IMR-90 (cell line): ENCODE data around the gene STAT4. TPM values are rescaled to one million over a fixed set of nuclear protein-coding genes. Genes with fewer than 3 reads are reported as not detected.

Experiments
- ATAC-seq: fragments of 200-7000 bp; cut with Tn5 transposase; 2 replicates; pipeline ENCODE4 v1.9.1; 2020; ENCODE audit warnings: low read depth, mild to moderate bottlenecking, moderate library complexity
- BruUV-seq: library from RNA; stranded (reverse); fragments of 400-500 nt; replicated peaks from 2 replicates; lab custom pipeline; 2021; lab: Mats Ljungman, UMichigan
- CTCF ChIA-PET: fragments of 300-600 bp; formaldehyde crosslinking; extraction: SDS; loops from one replicate; lab custom pipeline; 2021; ENCODE audit warnings: antibody characterized with exemption; lab: Yijun Ruan, JAX
- POLR2A ChIA-PET: fragments of 300-600 bp; sonication (Branson Sonifier 250); formaldehyde crosslinking; loops from one replicate; lab custom pipeline; 2022; ENCODE audit warnings: antibody characterized with exemption; ENCODE audit not compliant: unreplicated experiment; lab: Charles Lee
- DNase-seq: peaks from one replicate; pipeline ENCODE4 v3.0.0; 2013
- H2AFZ ChIP-seq: replicated peaks from 2 replicates; pipeline ENCODE3; 2013; ENCODE audit warnings: low read length, mild to moderate bottlenecking; ENCODE audit not compliant: poor library complexity
- H2AK5ac ChIP-seq: 2 replicates; pipeline ENCODE4 v1.6.1; 2013; ENCODE audit warnings: low read depth, low read length, inconsistent platforms
- H2AK9ac ChIP-seq: replicated peaks from 2 replicates; pipeline ENCODE3; 2013; ENCODE audit warnings: mild to moderate bottlenecking, low read depth, low read length, moderate library complexity; ENCODE audit not compliant: poor library complexity
- H2BK120ac ChIP-seq: 2 replicates; pipeline ENCODE4 v1.6.1; 2013; ENCODE audit warnings: low read depth, low read length, inconsistent platforms
- H2BK15ac ChIP-seq: 3 replicates; pipeline ENCODE4 v1.6.1; 2013; ENCODE audit warnings: low read depth, low read length, inconsistent platforms
- H2BK20ac ChIP-seq: 2 replicates; pipeline ENCODE4 v1.6.1; 2013; ENCODE audit warnings: low read depth, mild to moderate bottlenecking, inconsistent platforms, low read length, moderate library complexity
- H2BK5ac ChIP-seq: 2 replicates; pipeline ENCODE4 v1.6.1; 2013; ENCODE audit warnings: mild to moderate bottlenecking, low read depth, low read length, inconsistent platforms; ENCODE audit not compliant: poor library complexity, severe bottlenecking
- H3K14ac ChIP-seq: replicated peaks from 2 replicates; pipeline ENCODE4 v1.6.1; 2013; ENCODE audit warnings: low read depth, low read length, inconsistent platforms
- H3K18ac ChIP-seq: 2 replicates; pipeline ENCODE4 v1.6.1; 2013; ENCODE audit warnings: low read depth, low read length, control low read depth
- H3K23ac ChIP-seq: 2 replicates; pipeline ENCODE4 v1.6.1; 2013; ENCODE audit warnings: low read depth, low read length, inconsistent platforms
- H3K27ac ChIP-seq: 2 replicates; pipeline ENCODE4 v1.5.1; 2013; ENCODE audit warnings: mild to moderate bottlenecking, control low read depth, low read length; ENCODE audit not compliant: insufficient read depth
- H3K27me3 ChIP-seq: 2 replicates; pipeline ENCODE4 v1.6.1; 2013; ENCODE audit warnings: low read length; ENCODE audit not compliant: control insufficient read depth, insufficient read depth
- H3K36me3 ChIP-seq: 2 replicates; pipeline ENCODE4 v1.6.1; 2013; ENCODE audit warnings: low read length, mixed read lengths; ENCODE audit not compliant: control insufficient read depth, insufficient read depth
- H3K4ac ChIP-seq: 2 replicates; pipeline ENCODE4 v1.6.1; 2013; ENCODE audit warnings: low read depth, low read length, inconsistent platforms
- H3K4me1 ChIP-seq: 2 replicates; pipeline ENCODE4 v1.6.1; 2013; ENCODE audit warnings: low read length, mixed read lengths; ENCODE audit not compliant: control insufficient read depth, insufficient read depth
- H3K4me2 ChIP-seq: 2 replicates; pipeline ENCODE4 v1.6.1; 2013; ENCODE audit warnings: low read depth, mild to moderate bottlenecking, control low read depth, low read length, moderate library complexity
- H3K4me3 ChIP-seq: 2 replicates; pipeline ENCODE4 v1.5.1; 2013; ENCODE audit warnings: low read depth, mild to moderate bottlenecking, control low read depth, low read length, moderate library complexity; ENCODE audit not compliant: insufficient read depth
- H3K56ac ChIP-seq: 2 replicates; pipeline ENCODE4 v1.6.1; 2013; ENCODE audit warnings: low read length, inconsistent platforms; ENCODE audit not compliant: insufficient read depth; ENCODE audit errors: extremely low read depth
- H3K79me1 ChIP-seq, 2 experiments: 2 replicates each; pipeline ENCODE4 v1.6.1; 2013; ENCODE audit warnings: low read length in 2 of 2, inconsistent platforms in 1 of 2, low read depth in 1 of 2
- H3K9ac ChIP-seq: 2 replicates; pipeline ENCODE4 v1.6.1; 2013; ENCODE audit warnings: low read depth, low read length, control low read depth
- H3K9me1 ChIP-seq: 2 replicates; pipeline ENCODE4 v1.6.1; 2013; ENCODE audit warnings: low read length, inconsistent platforms; ENCODE audit not compliant: insufficient read depth
- H3K9me3 ChIP-seq: 2 replicates; pipeline ENCODE4 v1.6.1; 2013; ENCODE audit warnings: low read length; ENCODE audit not compliant: control insufficient read depth, insufficient read depth
- H4K20me1 ChIP-seq: 2 replicates; pipeline ENCODE4 v1.6.1; 2013; ENCODE audit warnings: low read length, inconsistent platforms; ENCODE audit not compliant: insufficient read depth
- H4K5ac ChIP-seq: 2 replicates; pipeline ENCODE4 v1.6.1; 2013; ENCODE audit warnings: mild to moderate bottlenecking, low read depth, low read length, control low read depth
- H4K8ac ChIP-seq, 2 experiments: 2 replicates each; pipeline ENCODE4 v1.6.1; 2013; ENCODE audit warnings: low read depth in 2 of 2, low read length in 2 of 2, control low read depth in 1 of 2, inconsistent platforms in 1 of 2
- H4K91ac ChIP-seq: 2 replicates; pipeline ENCODE4 v1.6.1; 2013; ENCODE audit warnings: low read depth, low read length, inconsistent platforms; ENCODE audit not compliant: insufficient read depth
- BHLHE40 ChIP-seq: fragments of 150-350 bp; IDR thresholded peaks from 2 replicates; pipeline ENCODE4 v1.6.1; 2016; ENCODE audit warnings: mild to moderate bottlenecking, low read depth, low read length
- CEBPB ChIP-seq: IDR thresholded peaks from 2 replicates; pipeline ENCODE4 v1.6.1; 2012; ENCODE audit warnings: low read depth, low read length, improper control_type of control experiment
- CHD1 ChIP-seq: IDR thresholded peaks from 2 replicates; pipeline ENCODE4 v1.6.1; 2012; ENCODE audit warnings: low read depth, low read length, improper control_type of control experiment
- CTCF ChIP-seq: conservative IDR thresholded peaks from 2 replicates; pipeline ENCODE4 v1.5.1; 2012; ENCODE audit warnings: mild to moderate bottlenecking, low read depth, low read length, improper control_type of control experiment
- ELK1 ChIP-seq: fragments of 150-350 bp; IDR thresholded peaks from 2 replicates; pipeline ENCODE4 v1.6.1; 2016; ENCODE audit warnings: low read depth, mild to moderate bottlenecking, low read length, moderate library complexity, borderline replicate concordance
- FOS ChIP-seq: fragments of 150-350 bp; IDR thresholded peaks from 2 replicates; pipeline ENCODE4 v1.6.1; 2016; ENCODE audit warnings: low read depth, low read length
- MAFK ChIP-seq: IDR thresholded peaks from 2 replicates; pipeline ENCODE4 v1.6.1; 2012; ENCODE audit warnings: low read depth, low read length, improper control_type of control experiment
- MAZ ChIP-seq: IDR thresholded peaks from 2 replicates; pipeline ENCODE4 v1.6.1; 2012; ENCODE audit warnings: low read depth, mild to moderate bottlenecking, low read length, improper control_type of control experiment, moderate library complexity, borderline replicate concordance
- MXI1 ChIP-seq: IDR thresholded peaks from 2 replicates; pipeline ENCODE4 v1.6.1; 2012; ENCODE audit warnings: low read depth, mild to moderate bottlenecking, low read length, moderate library complexity, borderline replicate concordance
- NFE2L2 ChIP-seq: fragments of 150-350 bp; IDR thresholded peaks from 2 replicates; pipeline ENCODE4 v1.6.1; 2016; ENCODE audit warnings: low read depth, mild to moderate bottlenecking, low read length
- POLR2A ChIP-seq: IDR thresholded peaks from 2 replicates; pipeline ENCODE4 v1.6.1; 2012; ENCODE audit warnings: mild to moderate bottlenecking, low read depth, low read length
- RAD21 ChIP-seq: IDR thresholded peaks from 2 replicates; pipeline ENCODE4 v1.6.1; 2012; ENCODE audit warnings: low read length, improper control_type of control experiment
- RCOR1 ChIP-seq: IDR thresholded peaks from 2 replicates; pipeline ENCODE4 v1.6.1; 2012; ENCODE audit warnings: mild to moderate bottlenecking, low read length, improper control_type of control experiment; ENCODE audit not compliant: insufficient replicate concordance
- RFX5 ChIP-seq: IDR thresholded peaks from 2 replicates; pipeline ENCODE4 v1.8.0; 2012; ENCODE audit warnings: low read depth, mild to moderate bottlenecking, low read length, moderate library complexity
- SMC3 ChIP-seq: fragments of 150-350 bp; IDR thresholded peaks from 2 replicates; pipeline ENCODE4 v1.6.1; 2016; ENCODE audit warnings: low read depth, mild to moderate bottlenecking, antibody characterized with exemption, low read length, moderate library complexity
- WGBS, 2 experiments: methylation state at CpG; one replicate each; pipeline versions ENCODE4 v1.1.5 to v1.1.7; 2013; ENCODE audit warnings: missing lambda C conversion rate in 2 of 2; ENCODE audit not compliant: insufficient read length in 1 of 2; ENCODE audit errors: extremely low coverage in 2 of 2; 5-methylcytosine and 5-hydroxymethylcytosine counted together
- dilution Hi-C: fragments of 300-500 bp; cut with HindIII; formaldehyde crosslinking; loops from one replicate; pipeline ENCODE4 v1.14.3; 2018; ENCODE audit warnings: low sequenced_read_pairs; ENCODE audit not compliant: unreplicated experiment
- in situ Hi-C: fragments of 300-500 bp; cut with MboI; formaldehyde crosslinking; loops from 3 replicates; pipeline ENCODE4 v1.14.3; 2019; ENCODE audit warnings: low sequenced_read_pairs, inconsistent platforms, mixed read lengths
- intact Hi-C: fragments of 100-400 bp; cut with micrococcal nuclease; formaldehyde crosslinking; loops from 2 replicates; pipeline ENCODE4 v1.10.0; 2022
- polyA plus RNA-seq, 3 experiments: library from polyadenylated mRNA; depleted of rRNA; stranded (reverse); fragments of >200 nt; gene quantifications; 2 replicates each; pipeline ENCODE4 v1.2.3, GENCODE V29; 2012; ENCODE audit warnings: low replicate concordance in 1 of 3
- total RNA-seq: library from RNA; depleted of rRNA; stranded (reverse); fragments of >200 nt; gene quantifications from 2 replicates; pipeline ENCODE4 v1.2.3, GENCODE V29; 2012
- TF ChIP-seq, protein P1 (sequence below): fragments of 150-350 bp; IDR thresholded peaks from 2 replicates; pipeline ENCODE4 v1.6.1; 2017; ENCODE audit warnings: mild to moderate bottlenecking, antibody characterized with exemption, low read length, low read depth

The STAT4 gene
- total and polyA plus RNA-seq, 2 of the 4 experiments (the other 2 are of a cell fraction) = 0.36 to 0.48 TPM

- 0 out of 2 replicates have a peak overlapping the region, but pooled peaks have one; percentile 8 for H3K23ac ChIP-seq
- CTCF ChIA-PET = no interaction called here
- intact Hi-C loops = no loop called here
- dilution Hi-C loops = no loop called here
- H2AK9ac ChIP-seq = peak overlapping the region; percentile 43
- peak overlapping the region; percentile 88 for H3K4ac ChIP-seq
- H3K9ac ChIP-seq = no peak overlapping the region
- WGBS, 2 experiments = 71% methylated on average over 1 of the region's 3 CpGs; no CpG with 5 or more reads in 1 of the 2 experiments
- H4K5ac ChIP-seq = peak overlapping the region; percentile 37
- H3K9me1 ChIP-seq = peaks cover 6% of the 10 kb centered on the region
- peak overlapping the region; percentile 82 for H2BK5ac ChIP-seq
- peak overlapping the region; percentile 61 for H3K14ac ChIP-seq
- H2AFZ ChIP-seq = peak overlapping the region; percentile 58
- no peak overlapping the region for H3K4me3 ChIP-seq
- H3K36me3 ChIP-seq = no peaks in the 10 kb centered on the region
- H3K27ac ChIP-seq = peak overlapping the region; percentile 52; the same call in 1 of the 2 replicates
- peak overlapping the region; percentile 84 for H2BK20ac ChIP-seq
- peak overlapping the region; percentile 85; the same call in 2 of the 3 replicates for H2BK15ac ChIP-seq
- no peaks in the 10 kb centered on the region for H4K20me1 ChIP-seq
- peak overlapping the region; percentile 94 for H2BK120ac ChIP-seq
- H3K4me1 ChIP-seq = peaks cover 18% of the 10 kb centered on the region
- H2AK5ac ChIP-seq = peak overlapping the region; percentile 90
- H3K56ac ChIP-seq = peak overlapping the region; percentile 4; the same call in 1 of the 2 replicates
- H4K8ac ChIP-seq = peak overlapping the region; percentile 81 to 83; a peak in 3 of 4 replicates
- no peaks in the 10 kb centered on the region; a peak in 1 of 4 replicates for H3K79me1 ChIP-seq
- in situ Hi-C loops = no loop called here
- no peak for TF ChIP-seq CTCF
- TF ChIP-seq, protein P1, sequence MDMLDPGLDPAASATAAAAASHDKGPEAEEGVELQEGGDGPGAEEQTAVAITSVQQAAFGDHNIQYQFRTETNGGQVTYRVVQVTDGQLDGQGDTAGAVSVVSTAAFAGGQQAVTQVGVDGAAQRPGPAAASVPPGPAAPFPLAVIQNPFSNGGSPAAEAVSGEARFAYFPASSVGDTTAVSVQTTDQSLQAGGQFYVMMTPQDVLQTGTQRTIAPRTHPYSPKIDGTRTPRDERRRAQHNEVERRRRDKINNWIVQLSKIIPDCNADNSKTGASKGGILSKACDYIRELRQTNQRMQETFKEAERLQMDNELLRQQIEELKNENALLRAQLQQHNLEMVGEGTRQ = no peak
- TF ChIP-seq RFX5 = no peak
- no peak for TF ChIP-seq FOS
- TF ChIP-seq POLR2A = no peak
- no peak for TF ChIP-seq MAZ
- TF ChIP-seq BHLHE40 = no peak
- TF ChIP-seq SMC3 = no peak
- TF ChIP-seq RCOR1 = no peak
- TF ChIP-seq NFE2L2 = no peak
- TF ChIP-seq CEBPB = no peak
- TF ChIP-seq RAD21 = no peak
- TF ChIP-seq CHD1 = no peak
- TF ChIP-seq MXI1 = no peak
- no peak for TF ChIP-seq ELK1
- no peak for TF ChIP-seq MAFK
- peak overlapping the region; percentile 39 for H3K18ac ChIP-seq
- ATAC-seq = no peak
- H4K91ac ChIP-seq = peak overlapping the region; percentile 86
- no peaks in the 10 kb centered on the region for H3K27me3 ChIP-seq
- no TSS peak for BruUV-seq
- no peak for DNase-seq
- H3K4me2 ChIP-seq = no peak overlapping the region
- POLR2A ChIA-PET = no interaction called here
- H3K9me3 ChIP-seq = no peaks in the 10 kb centered on the region
Measured at GRCh38 chr2:191173206-191173605, 22.4 kb upstream of the STAT4 start.
